Neural progenitor cell (in vitro differentiated cells): ENCODE measurements around the gene HOXC12.

Experiments
- CTCF ChIP-seq: fragments of 200-600 bp; sonication (generic); IDR thresholded peaks from 2 replicates; pipeline ENCODE4 v1.5.1; 2017; ENCODE audit warnings: antibody characterized with exemption, mild to moderate bottlenecking
- EZH2 ChIP-seq: fragments of 200-600 bp; sonication (generic); IDR thresholded peaks from 2 replicates; pipeline ENCODE4 v1.6.1; 2017; ENCODE audit warnings: antibody characterized with exemption, mild to moderate bottlenecking, moderate library complexity

- TF ChIP-seq CTCF, result no peak
- TF ChIP-seq EZH2, result no peak
Measured at GRCh38 chr12:53985692-53985993, 30.9 kb downstream of the HOXC12 start.
